ENCODE results near the gene FBLN1.
"Not testable (repeated sequence)": the region's sequence is repeated elsewhere in the genome, so short reads cannot be mapped to it uniquely, and the experiment has no call there.

The FBLN1 gene

GRCh38 chr22:45521178-45521577 lies 18.5 kb downstream of the FBLN1 start:
- in situ Hi-C loops (cut with MboI; ENCODE audit: low pct_unique_long_range_greater_than_20kb, low sequenced_read_pairs) = no loop called here
- DNase-seq = no peak

- no peak for DNase-seq
- in situ Hi-C loops (cut with MboI; ENCODE audit: low pct_unique_long_range_greater_than_20kb, low sequenced_read_pairs) = no loop called here
Measured at GRCh38 chr22:45522462-45522861, 19.8 kb downstream of the FBLN1 start.

GRCh38 chr22:45524157-45524556 lies 21.5 kb downstream of the FBLN1 start:
- no peak for DNase-seq
- in situ Hi-C loops (cut with MboI; ENCODE audit: low pct_unique_long_range_greater_than_20kb, low sequenced_read_pairs) = no loop called here

- in situ Hi-C loops (cut with MboI; ENCODE audit: low pct_unique_long_range_greater_than_20kb, low sequenced_read_pairs) = no loop called here
- no peak for DNase-seq
Measured at GRCh38 chr22:45524966-45525365, 22.3 kb downstream of the FBLN1 start.

- no peak for DNase-seq
- in situ Hi-C loops (cut with MboI; ENCODE audit: low pct_unique_long_range_greater_than_20kb, low sequenced_read_pairs) = no loop called here
Measured at GRCh38 chr22:45525480-45525879, 22.8 kb downstream of the FBLN1 start.

- DNase-seq = no peak
- in situ Hi-C loops (cut with MboI; ENCODE audit: low pct_unique_long_range_greater_than_20kb, low sequenced_read_pairs) = no loop called here
Measured at GRCh38 chr22:45526281-45526680, 23.6 kb downstream of the FBLN1 start.

GRCh38 chr22:45526768-45527360 lies 24.2 kb downstream of the FBLN1 start:
- in situ Hi-C loops (cut with MboI; ENCODE audit: low pct_unique_long_range_greater_than_20kb, low sequenced_read_pairs) = no loop called here
- DNase-seq = no peak

GRCh38 chr22:45527456-45527855 lies 24.8 kb downstream of the FBLN1 start:
- in situ Hi-C loops (cut with MboI; ENCODE audit: low pct_unique_long_range_greater_than_20kb, low sequenced_read_pairs) = no loop called here
- DNase-seq = no peak

- no peak for DNase-seq
- in situ Hi-C loops (cut with MboI; ENCODE audit: low pct_unique_long_range_greater_than_20kb, low sequenced_read_pairs) = no loop called here
Measured at GRCh38 chr22:45528046-45528445, 25.4 kb downstream of the FBLN1 start.

- DNase-seq = no peak
- in situ Hi-C loops (cut with MboI; ENCODE audit: low pct_unique_long_range_greater_than_20kb, low sequenced_read_pairs) = no loop called here
Measured at GRCh38 chr22:45529105-45529504, 26.4 kb downstream of the FBLN1 start.

GRCh38 chr22:45529971-45530575 lies 27.4 kb downstream of the FBLN1 start:
- DNase-seq = no peak
- in situ Hi-C loops (cut with MboI; ENCODE audit: low pct_unique_long_range_greater_than_20kb, low sequenced_read_pairs) = no loop called here

GRCh38 chr22:45531441-45532234 lies 29.0 kb downstream of the FBLN1 start:
- DNase-seq = no peak
- in situ Hi-C loops (cut with MboI; ENCODE audit: low pct_unique_long_range_greater_than_20kb, low sequenced_read_pairs) = no loop called here

GRCh38 chr22:45532235-45532631 lies 29.6 kb downstream of the FBLN1 start:
- DNase-seq = no peak
- in situ Hi-C loops (cut with MboI; ENCODE audit: low pct_unique_long_range_greater_than_20kb, low sequenced_read_pairs) = no loop called here

- DNase-seq = no peak
- in situ Hi-C loops (cut with MboI; ENCODE audit: low pct_unique_long_range_greater_than_20kb, low sequenced_read_pairs) = no loop called here
Measured at GRCh38 chr22:45533703-45534102, 31.0 kb downstream of the FBLN1 start.

- no peak for DNase-seq
- in situ Hi-C loops (cut with MboI; ENCODE audit: low pct_unique_long_range_greater_than_20kb, low sequenced_read_pairs) = no loop called here
Measured at GRCh38 chr22:45534339-45535192, 31.9 kb downstream of the FBLN1 start.

- in situ Hi-C loops (cut with MboI; ENCODE audit: low pct_unique_long_range_greater_than_20kb, low sequenced_read_pairs) = no loop called here
- DNase-seq = no peak
Measured at GRCh38 chr22:45535290-45535689, 32.6 kb downstream of the FBLN1 start.

GRCh38 chr22:45535835-45536234 lies 33.2 kb downstream of the FBLN1 start:
- in situ Hi-C loops (cut with MboI; ENCODE audit: low pct_unique_long_range_greater_than_20kb, low sequenced_read_pairs); DNase-seq: not testable (repeated sequence)

- in situ Hi-C loops (cut with MboI; ENCODE audit: low pct_unique_long_range_greater_than_20kb, low sequenced_read_pairs) = no loop called here
- no peak for DNase-seq
Measured at GRCh38 chr22:45537734-45538181, 35.1 kb downstream of the FBLN1 start.

- in situ Hi-C loops (cut with MboI; ENCODE audit: low pct_unique_long_range_greater_than_20kb, low sequenced_read_pairs) = no loop called here
- DNase-seq = no peak
Measured at GRCh38 chr22:45538281-45538680, 35.6 kb downstream of the FBLN1 start.

GRCh38 chr22:45540122-45540521 lies 37.4 kb downstream of the FBLN1 start:
- DNase-seq = no peak
- in situ Hi-C loops (cut with MboI; ENCODE audit: low pct_unique_long_range_greater_than_20kb, low sequenced_read_pairs) = no loop called here

Measured in KBM-7 (cell line).